Lung (tissue), 12 donors: ENCODE results near the gene SKP2. TPM values are rescaled to one million over a fixed set of nuclear protein-coding genes. Genes with fewer than 3 reads are reported as not detected.
"Not testable (repeated sequence)": the region's sequence is repeated elsewhere in the genome, so short reads cannot be mapped to it uniquely, and the experiment has no call there.

Source experiments
- ATAC-seq: fragments of 200-7000 bp; cut with Tn5 transposase; one replicate; pipeline ENCODE4 v1.9.1; 2020; ENCODE audit warnings: moderate number of reproducible peaks; ENCODE audit not compliant: insufficient read depth, low FRiP score
- DNase-seq, 3 donors: peaks; one replicate each; pipeline ENCODE4 v3.0.0-alpha.2; 2013 to 2017
- H3K27ac ChIP-seq, 2 donors: one replicate each; pipeline ENCODE4 v1.5.1; 2013; ENCODE audit warnings: mild to moderate bottlenecking in 2 of 2, moderate library complexity in 2 of 2, control low read depth in 1 of 2, inconsistent platforms in 1 of 2, low read depth in 1 of 2, low read length in 1 of 2
- H3K27me3 ChIP-seq, 3 donors: one replicate each; pipeline ENCODE4 v1.5.1; 2013; ENCODE audit warnings: low read length in 2 of 3; ENCODE audit not compliant: control insufficient read depth in 3 of 3, insufficient read depth in 3 of 3
- H3K36me3 ChIP-seq, 4 donors: one replicate each; pipeline ENCODE4 v1.5.1; 2013; ENCODE audit warnings: low read length in 4 of 4, mild to moderate bottlenecking in 1 of 4, moderate library complexity in 1 of 4; ENCODE audit not compliant: control insufficient read depth in 4 of 4, insufficient read depth in 4 of 4
- H3K4me1 ChIP-seq, 5 donors: one replicate each; pipeline ENCODE4 v1.5.1; 2013; ENCODE audit warnings: low read length in 5 of 5, mild to moderate bottlenecking in 2 of 5, moderate library complexity in 1 of 5; ENCODE audit not compliant: control insufficient read depth in 5 of 5, insufficient read depth in 5 of 5
- H3K4me3 ChIP-seq: one replicate; pipeline ENCODE4 v1.5.1; 2013; ENCODE audit warnings: mild to moderate bottlenecking, control low read depth, moderate library complexity
- H3K9ac ChIP-seq, 2 donors: one replicate each; pipeline ENCODE4 v1.5.1; 2013; ENCODE audit warnings: low read length in 2 of 2, control low read depth in 1 of 2; ENCODE audit not compliant: insufficient read depth in 1 of 2
- H3K9me3 ChIP-seq, 4 donors: one replicate each; pipeline ENCODE4 v1.5.1; 2013; ENCODE audit warnings: low read length in 3 of 4, mild to moderate bottlenecking in 1 of 4, moderate library complexity in 1 of 4; ENCODE audit not compliant: control insufficient read depth in 4 of 4, insufficient read depth in 3 of 4
- WGBS, 2 donors: extraction: QIAGEN DNeasy Blood & Tissue Kit; methylation state at CpG; one replicate each; pipeline ENCODE4 v1.1.7; 2013; 5-methylcytosine and 5-hydroxymethylcytosine counted together
- polyA plus RNA-seq, 2 donors: library from polyadenylated mRNA; stranded (reverse); fragments of 200-250 nt; gene quantifications; one replicate each; pipeline ENCODE4 v1.2.1, GENCODE V29; 2013
- total RNA-seq, 2 donors: library from RNA; depleted of rRNA in 1 of 2; stranded (reverse); fragments of >200 nt in 1 of 2; gene quantifications; one replicate each; pipeline ENCODE4 v1.2.1, GENCODE V29; 2014 to 2021
- TF ChIP-seq, protein P1 (sequence below): IDR thresholded peaks from 2 replicates; pipeline ENCODE4 v1.5.1; 2012; ENCODE audit warnings: mild to moderate bottlenecking; ENCODE audit errors: control extremely low read depth, extremely low read depth
- donor health status: control.
- donor health status: control.
- donor health status: Bipolar disorder and iron deficiency.
- donor health status: healthy.
- donor health status: DM: yes; HTN: yes; CAD: no.

Gene SKP2
- total and polyA plus RNA-seq, 4 donors, result 4.8 to 30.6 (median 10.0) TPM

- Histone ChIP-seq H3K36me3 (peaks cover 3 to 23% (median 15%) of the 10 kb centered on the region in 4 donors), H3K9ac (no peak overlapping the region), H3K4me3 (no peak overlapping the region), H3K27ac (no peak overlapping the region), H3K4me1 (no peaks in the 10 kb centered on the region), H3K27me3 (no peaks in the 10 kb centered on the region), H3K9me3 (no peaks in the 10 kb centered on the region)
- ATAC-seq (no peak), DNase-seq (peak in 2 of 3 donors; percentile 29 to 47)
- TF ChIP-seq, protein P1, sequence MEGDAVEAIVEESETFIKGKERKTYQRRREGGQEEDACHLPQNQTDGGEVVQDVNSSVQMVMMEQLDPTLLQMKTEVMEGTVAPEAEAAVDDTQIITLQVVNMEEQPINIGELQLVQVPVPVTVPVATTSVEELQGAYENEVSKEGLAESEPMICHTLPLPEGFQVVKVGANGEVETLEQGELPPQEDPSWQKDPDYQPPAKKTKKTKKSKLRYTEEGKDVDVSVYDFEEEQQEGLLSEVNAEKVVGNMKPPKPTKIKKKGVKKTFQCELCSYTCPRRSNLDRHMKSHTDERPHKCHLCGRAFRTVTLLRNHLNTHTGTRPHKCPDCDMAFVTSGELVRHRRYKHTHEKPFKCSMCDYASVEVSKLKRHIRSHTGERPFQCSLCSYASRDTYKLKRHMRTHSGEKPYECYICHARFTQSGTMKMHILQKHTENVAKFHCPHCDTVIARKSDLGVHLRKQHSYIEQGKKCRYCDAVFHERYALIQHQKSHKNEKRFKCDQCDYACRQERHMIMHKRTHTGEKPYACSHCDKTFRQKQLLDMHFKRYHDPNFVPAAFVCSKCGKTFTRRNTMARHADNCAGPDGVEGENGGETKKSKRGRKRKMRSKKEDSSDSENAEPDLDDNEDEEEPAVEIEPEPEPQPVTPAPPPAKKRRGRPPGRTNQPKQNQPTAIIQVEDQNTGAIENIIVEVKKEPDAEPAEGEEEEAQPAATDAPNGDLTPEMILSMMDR, result no peak
- 85 to 90% methylated on average over 2 of the region's 2 CpGs for WGBS, 2 donors
These were observed 28.8 kb downstream of the SKP2 start for GRCh38 chr5:36180556-36181350.

DNA sequence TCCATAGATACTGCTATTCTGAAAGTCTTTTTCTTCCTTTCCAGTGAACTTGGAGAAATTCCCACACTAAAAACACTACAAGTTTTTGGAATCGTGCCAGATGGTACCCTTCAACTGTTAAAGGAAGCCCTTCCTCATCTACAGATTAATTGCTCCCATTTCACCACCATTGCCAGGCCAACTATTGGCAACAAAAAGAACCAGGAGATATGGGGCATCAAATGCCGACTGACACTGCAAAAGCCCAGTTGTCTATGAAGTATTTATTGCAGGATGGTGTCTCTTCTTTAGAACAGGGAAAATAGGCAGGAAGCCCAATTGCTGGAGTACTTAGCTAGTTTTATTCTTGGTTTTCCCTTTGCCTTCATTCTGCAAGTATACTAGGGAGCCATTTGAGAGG is 29.9 kb downstream of the SKP2 start:
- no peak overlapping the region for H3K4me3 ChIP-seq
- H3K27me3 ChIP-seq, result no peaks in the 10 kb centered on the region
- H3K27ac ChIP-seq, result no peak overlapping the region
- TF ChIP-seq, protein P1, result no peak
- ATAC-seq (no peak), DNase-seq (no peak)
- peaks cover 3 to 23% (median 15%) of the 10 kb centered on the region in 4 donors for H3K36me3 ChIP-seq
- H3K9ac ChIP-seq, result no peak overlapping the region
- WGBS, 2 donors, result 72 to 91% methylated on average over 2 of the region's 2 CpGs
- H3K4me1 ChIP-seq, result no peaks in the 10 kb centered on the region
- H3K9me3 ChIP-seq, result no peaks in the 10 kb centered on the region

DNA sequence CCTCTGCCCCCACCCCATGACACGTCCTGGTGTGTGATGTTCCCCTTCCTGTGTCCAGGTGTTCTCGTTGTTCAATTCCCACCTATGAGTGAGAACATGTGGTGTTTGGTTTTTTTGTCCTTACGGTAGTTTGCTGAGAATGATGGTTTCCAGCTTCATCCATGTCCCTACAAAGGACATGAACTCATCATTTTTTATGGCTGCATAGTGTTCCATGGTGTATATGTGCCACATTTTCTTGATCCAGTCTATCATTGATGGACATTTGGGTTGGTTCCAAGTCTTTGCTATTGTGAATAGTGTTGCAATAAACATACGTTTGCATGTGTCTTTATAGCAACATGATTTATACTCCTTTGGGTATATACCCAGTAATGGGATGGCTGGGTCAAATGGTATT is 32.5 kb downstream of the SKP2 start:
- not testable (repeated sequence) for H3K27ac ChIP-seq, H3K4me1 ChIP-seq, ATAC-seq, H3K9ac ChIP-seq, DNase-seq, H3K27me3 ChIP-seq, H3K9me3 ChIP-seq, H3K4me3 ChIP-seq
- WGBS, 2 donors, result 87 to 93% methylated on average over 3 to 4 of the region's 4 CpGs
- peaks cover 0 to 14% (median 7%) of the 10 kb centered on the region in 4 donors for H3K36me3 ChIP-seq

GRCh38 chr5:36193746-36194145 is 41.8 kb downstream of the SKP2 start:
- DNase-seq (no peak), ATAC-seq (no peak)
- peaks cover 4 to 37% (median 10%) of the 10 kb centered on the region in 4 donors for H3K36me3 ChIP-seq
- TF ChIP-seq, protein P1, result no peak
- peaks cover 0 to 2% (median 0%) of the 10 kb centered on the region in 4 donors for H3K9me3 ChIP-seq
- no peaks in the 10 kb centered on the region for H3K4me1 ChIP-seq
- H3K4me3 ChIP-seq, result no peak overlapping the region
- H3K9ac ChIP-seq, result no peak overlapping the region
- WGBS, 2 donors, result 96 to 97% methylated on average over 5 of the region's 5 CpGs
- no peaks in the 10 kb centered on the region for H3K27me3 ChIP-seq
- no peak overlapping the region for H3K27ac ChIP-seq
